GM19238 (cell line): Measurements from ENCODE around the gene BCL11B.

Source experiments
- DNase-seq: peaks from one replicate; pipeline ENCODE4 v3.0.0; 2011; ENCODE audit warnings: low spot score; ENCODE audit not compliant: insufficient read length

The BCL11B gene

GRCh38 chr14:99185436-99186068, 86.4 kb downstream of the BCL11B start:
- DNase-seq: no peak

DNA sequence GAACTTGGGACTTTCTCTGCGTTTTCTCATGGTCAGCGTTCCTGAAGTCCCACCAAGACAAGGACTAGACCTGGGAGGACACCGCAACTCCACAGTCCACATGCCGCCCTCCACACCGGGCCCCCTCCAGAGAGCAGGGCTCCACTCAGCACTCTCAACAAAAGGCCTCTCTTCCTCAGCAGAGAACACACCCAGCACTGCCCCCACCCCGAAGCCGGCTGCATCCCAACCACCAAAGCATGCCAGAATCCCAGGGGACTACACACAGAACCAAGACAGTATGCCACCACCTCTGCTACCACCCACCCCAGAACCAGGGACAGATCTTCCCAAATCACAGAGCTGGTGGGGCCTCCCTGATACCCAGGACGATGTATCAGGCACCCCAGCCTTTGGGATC, 88.3 kb downstream of the BCL11B start:
- DNase-seq: no peak

GRCh38 chr14:99183311-99183710, 88.7 kb downstream of the BCL11B start:
- no peak for DNase-seq

- DNase-seq: no peak
These were observed 89.3 kb downstream of the BCL11B start for GRCh38 chr14:99182548-99183250.

DNA sequence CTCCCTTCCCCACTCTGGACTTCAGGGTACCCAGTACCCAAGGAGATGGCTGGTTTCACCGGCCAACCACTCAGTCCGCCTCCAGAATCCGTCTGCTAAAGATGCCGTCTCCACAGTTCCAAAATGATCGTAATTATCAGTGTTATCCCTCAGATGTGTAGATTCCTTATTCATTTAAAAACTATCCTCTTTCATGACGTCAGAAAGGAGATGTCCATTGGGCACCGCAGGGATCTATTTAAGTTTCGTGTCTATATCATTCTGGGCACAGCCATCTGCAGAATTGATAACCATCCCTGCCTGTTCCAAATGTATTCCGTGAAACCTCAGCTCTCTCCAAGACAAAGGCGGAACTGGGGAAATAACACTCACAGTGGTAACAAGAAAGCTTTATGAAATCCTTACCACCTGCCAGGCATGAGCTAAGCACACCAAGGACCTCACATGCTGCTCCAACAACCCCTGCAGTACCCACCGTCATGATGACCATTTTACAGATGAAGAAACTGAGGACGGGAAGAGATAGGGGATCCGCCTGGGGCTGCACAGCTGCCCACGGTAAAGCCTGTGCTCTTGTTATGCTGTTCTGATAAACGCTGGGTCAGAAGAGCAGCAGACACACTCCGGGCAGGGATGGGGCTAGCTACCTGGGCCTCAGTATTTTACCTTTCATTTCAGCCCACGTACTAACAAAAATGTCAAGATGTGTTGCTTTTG, 90.0 kb downstream of the BCL11B start:
- no peak for DNase-seq

- DNase-seq: no peak
These were observed 90.8 kb downstream of the BCL11B start for GRCh38 chr14:99181241-99181640.

DNA sequence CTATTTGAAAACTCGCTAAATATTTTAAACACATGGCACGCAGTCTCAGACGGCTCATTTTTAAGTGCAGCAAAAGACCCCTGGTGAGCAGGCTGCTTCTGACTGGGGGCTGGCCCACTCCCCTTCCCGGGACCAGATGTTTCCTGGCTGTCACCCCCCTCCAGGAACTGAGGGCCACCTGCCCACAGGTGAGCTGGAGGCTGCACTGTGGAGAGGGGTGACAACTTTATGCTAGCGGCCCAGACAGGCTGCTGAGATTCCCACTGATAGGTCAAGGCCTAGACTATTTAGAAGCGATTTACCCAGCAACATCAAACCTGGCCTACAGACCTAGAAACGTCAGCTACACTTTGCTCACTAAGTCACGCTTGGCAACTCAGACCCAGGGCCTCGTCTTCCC, 92.1 kb downstream of the BCL11B start:
- no peak for DNase-seq

- DNase-seq: no peak
These were observed 92.5 kb downstream of the BCL11B start for GRCh38 chr14:99179506-99179905.

DNA sequence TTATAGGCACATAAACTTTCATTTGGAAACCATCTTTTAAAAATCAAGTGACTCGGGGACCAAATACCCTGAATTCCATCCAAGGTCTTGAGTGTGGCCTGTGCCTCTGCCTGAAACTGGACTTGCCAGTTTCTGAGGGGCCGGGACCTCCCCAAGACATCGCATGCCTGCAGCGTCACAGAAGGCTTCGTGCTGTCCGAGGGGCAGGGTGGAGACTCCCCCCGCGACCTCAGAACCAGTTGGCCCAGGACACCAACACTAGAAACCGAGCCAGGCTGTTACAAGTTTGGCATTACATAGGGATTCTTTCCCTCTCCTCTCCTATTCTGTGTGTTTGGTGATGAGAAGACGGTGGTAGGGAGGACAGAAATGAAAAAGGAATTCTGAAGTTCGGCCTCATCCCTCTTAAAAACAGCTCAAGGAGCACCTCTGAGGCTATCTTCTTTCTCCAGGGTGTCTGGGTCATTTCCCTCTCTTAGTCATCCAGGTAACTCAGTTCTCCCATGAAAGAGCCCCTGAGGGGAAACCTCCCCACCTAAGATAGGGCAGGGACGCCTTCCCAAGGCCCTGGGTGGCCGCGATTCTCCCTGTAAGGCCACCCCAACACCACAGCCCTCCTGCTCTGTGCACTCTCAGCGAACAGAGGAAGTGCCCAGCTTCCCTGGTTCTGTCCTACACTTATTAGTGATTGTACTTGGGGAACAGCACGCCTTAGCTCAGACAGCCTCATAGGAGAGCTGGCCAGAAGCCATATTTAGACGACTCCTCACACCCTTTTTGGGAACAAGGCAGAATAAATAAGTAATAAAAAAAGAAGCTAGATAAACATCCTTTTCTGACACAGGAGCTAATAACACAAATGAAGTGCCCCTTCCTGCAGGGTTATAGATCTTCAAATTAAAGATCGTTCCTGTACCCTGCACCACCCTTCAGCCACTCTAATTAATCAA, 93.8 kb downstream of the BCL11B start:
- no peak for DNase-seq

- no peak for DNase-seq
These were observed 94.8 kb downstream of the BCL11B start for GRCh38 chr14:99177046-99177655.

- no peak for DNase-seq
These were observed 95.6 kb downstream of the BCL11B start for GRCh38 chr14:99176156-99176945.

DNA sequence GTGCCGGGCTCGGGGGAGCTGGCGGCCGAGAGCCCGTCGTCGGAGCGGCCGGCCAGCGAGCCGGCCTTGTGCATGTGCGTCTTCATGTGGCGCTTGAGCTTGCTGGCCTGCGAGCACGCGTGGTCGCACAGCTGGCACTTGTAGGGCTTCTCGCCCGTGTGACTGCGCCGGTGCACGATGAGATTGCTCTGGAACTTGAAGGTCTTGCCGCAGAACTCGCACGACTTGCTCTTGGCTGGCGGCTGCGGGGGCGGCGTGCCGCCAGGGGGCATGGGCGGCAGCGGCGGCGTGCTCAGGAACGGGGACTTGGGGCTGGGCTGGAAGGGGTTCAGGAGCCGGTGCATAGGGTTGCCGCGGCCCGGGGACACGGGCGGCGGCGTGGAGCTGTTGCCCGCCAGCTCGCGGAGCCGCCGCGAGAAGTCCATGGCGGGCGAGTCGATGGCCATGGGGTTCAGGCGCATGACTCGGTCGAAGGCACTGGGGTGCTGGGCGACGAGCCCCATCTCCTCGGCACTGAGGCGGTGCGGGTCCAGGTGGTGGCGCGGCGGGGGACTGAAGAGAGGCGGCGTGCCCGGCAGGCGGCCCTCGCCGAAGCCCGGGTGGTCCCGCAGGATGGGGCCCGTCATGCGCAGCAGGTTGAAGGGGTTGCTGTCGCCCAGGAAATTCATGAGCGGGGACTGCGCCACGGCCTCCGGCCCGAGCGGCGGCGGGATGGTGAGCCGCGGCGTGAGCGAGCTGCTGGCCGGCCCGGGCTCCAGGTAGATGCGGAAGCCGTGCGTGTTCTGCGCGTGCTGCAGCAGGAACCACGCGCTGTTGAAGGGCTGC, 96.5 kb downstream of the BCL11B start:
- no peak for DNase-seq

- DNase-seq: no peak
These were observed 97.2 kb downstream of the BCL11B start for GRCh38 chr14:99174770-99175319.

GRCh38 chr14:99174081-99174769, 97.8 kb downstream of the BCL11B start:
- no peak for DNase-seq

DNA sequence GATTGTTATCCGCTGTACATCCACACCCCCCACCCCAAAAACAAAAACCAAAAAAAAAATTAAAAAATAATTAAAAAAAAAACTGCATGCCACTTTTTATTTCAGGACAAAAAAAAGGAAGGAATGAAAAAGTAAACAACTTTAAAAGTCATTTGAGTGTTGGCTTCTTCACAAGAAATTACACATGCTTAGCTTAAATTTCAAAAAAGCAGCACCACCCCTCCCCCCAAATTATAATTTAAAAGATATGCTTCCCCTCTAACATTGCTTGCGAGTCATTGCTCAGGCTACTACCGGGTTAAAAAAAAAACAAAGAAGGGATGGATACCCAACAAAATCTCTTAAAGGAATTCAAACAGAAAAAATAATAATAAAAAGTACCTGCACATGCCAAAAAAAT, 98.5 kb downstream of the BCL11B start:
- no peak for DNase-seq

- DNase-seq: no peak
These were observed 98.9 kb downstream of the BCL11B start for GRCh38 chr14:99173086-99173485.

GRCh38 chr14:99171396-99171795, 100.6 kb downstream of the BCL11B start:
- no peak for DNase-seq

- no peak for DNase-seq
These were observed 102.1 kb downstream of the BCL11B start for GRCh38 chr14:99169776-99170356.
